Measurements from ENCODE around the gene GMCL2. TPM values are rescaled to one million over a fixed set of nuclear protein-coding genes. Genes with fewer than 3 reads are reported as not detected.

GMCL2 gene
- total and polyA plus RNA-seq, 11 donors = not detected

DNA sequence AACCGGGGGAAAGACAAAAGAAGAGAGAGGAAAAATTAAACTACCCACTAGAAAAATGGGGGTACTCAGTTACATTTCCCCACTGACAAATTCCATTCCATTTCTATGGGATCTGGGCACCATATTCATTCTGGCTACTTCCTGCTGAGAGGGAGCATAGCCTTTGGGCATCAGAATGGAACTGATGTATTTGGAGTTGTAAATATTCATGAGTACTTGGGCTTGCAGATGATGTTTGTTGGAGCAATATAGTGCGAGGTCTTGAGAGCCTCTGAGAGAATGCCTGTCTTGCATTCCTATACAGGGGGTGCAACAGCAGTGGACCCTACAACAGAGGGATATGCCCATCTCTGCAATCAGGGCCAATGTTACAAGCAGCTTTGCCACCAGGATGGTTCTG, 16.7 kb downstream of the GMCL2 start:
- intact Hi-C loops (cut with DNase I) = no loop called here
- Histone ChIP-seq H3K36me3 (no peaks in the 10 kb centered on the region), H3K9me3 (no peaks in the 10 kb centered on the region), H3K4me3 (no peak overlapping the region), H3K4me1 (peaks cover 0 to 2% (median 0%) of the 10 kb centered on the region in 12 donors), H3K27me3 (peaks cover under 1 to 10% (median 5%) of the 10 kb centered on the region in 9 donors), H3K27ac (no peak overlapping the region)
- DNase-seq (no peak), ATAC-seq (no peak)
- TF ChIP-seq POLR2A (IDR thresholded peaks at IDR 0.05) = no peak
- TF ChIP-seq, protein P1, sequence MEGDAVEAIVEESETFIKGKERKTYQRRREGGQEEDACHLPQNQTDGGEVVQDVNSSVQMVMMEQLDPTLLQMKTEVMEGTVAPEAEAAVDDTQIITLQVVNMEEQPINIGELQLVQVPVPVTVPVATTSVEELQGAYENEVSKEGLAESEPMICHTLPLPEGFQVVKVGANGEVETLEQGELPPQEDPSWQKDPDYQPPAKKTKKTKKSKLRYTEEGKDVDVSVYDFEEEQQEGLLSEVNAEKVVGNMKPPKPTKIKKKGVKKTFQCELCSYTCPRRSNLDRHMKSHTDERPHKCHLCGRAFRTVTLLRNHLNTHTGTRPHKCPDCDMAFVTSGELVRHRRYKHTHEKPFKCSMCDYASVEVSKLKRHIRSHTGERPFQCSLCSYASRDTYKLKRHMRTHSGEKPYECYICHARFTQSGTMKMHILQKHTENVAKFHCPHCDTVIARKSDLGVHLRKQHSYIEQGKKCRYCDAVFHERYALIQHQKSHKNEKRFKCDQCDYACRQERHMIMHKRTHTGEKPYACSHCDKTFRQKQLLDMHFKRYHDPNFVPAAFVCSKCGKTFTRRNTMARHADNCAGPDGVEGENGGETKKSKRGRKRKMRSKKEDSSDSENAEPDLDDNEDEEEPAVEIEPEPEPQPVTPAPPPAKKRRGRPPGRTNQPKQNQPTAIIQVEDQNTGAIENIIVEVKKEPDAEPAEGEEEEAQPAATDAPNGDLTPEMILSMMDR (IDR thresholded peaks at IDR 0.05) = no peak
- WGBS, 4 donors = 75 to 89% (median 83%) methylated on average over 2 of the region's 2 CpGs

DNA sequence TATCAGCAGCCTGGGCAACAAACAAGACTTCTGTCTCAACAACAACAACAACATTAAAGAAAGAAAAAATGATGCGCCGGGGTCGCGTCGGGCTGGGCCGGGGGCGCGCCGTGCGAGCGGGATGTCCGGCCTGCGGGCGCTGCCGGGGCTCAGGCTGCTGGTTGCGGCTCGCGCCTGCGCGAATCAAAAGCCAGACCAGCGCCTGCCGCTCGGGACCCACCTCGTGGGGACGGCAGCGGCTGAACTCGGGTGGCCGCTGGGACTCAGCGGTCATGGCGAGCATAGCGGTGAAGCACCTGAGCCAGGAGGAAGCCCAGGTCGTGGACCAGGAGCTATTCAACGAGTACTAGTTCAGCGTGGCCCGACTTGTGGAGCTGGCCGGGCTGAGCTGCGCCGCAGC, 21.6 kb downstream of the GMCL2 start:
- Histone ChIP-seq H3K27ac (no peak overlapping the region), H3K4me1 (peaks cover 0 to 11% (median 5%) of the 10 kb centered on the region in 12 donors), H3K27me3 (peaks cover 6 to 35% (median 16%) of the 10 kb centered on the region in 9 donors), H3K36me3 (no peaks in the 10 kb centered on the region), H3K4me3 (peak overlapping the region in 1 of 12 donors; percentile 10), H3K9me3 (no peaks in the 10 kb centered on the region)
- DNase-seq (no peak), ATAC-seq (no peak)
- intact Hi-C loops (cut with DNase I) = loop anchor here in 4 of 10 donors (2.0 kb wide), 2 partner anchors 89 to 91 kb away; no protein-coding TSS in a partner anchor
- WGBS, 4 donors = 23 to 35% (median 28%) methylated on average over 19 to 38 of the region's 38 CpGs
- TF ChIP-seq POLR2A (IDR thresholded peaks at IDR 0.05) = no peak
- TF ChIP-seq, protein P1 (IDR thresholded peaks at IDR 0.05) = no peak

- no peak for TF ChIP-seq POLR2A (IDR thresholded peaks at IDR 0.05)
- TF ChIP-seq, protein P1 (IDR thresholded peaks at IDR 0.05) = peak; percentile 96 to 100 (median 99)
- Histone ChIP-seq H3K4me3 (peak overlapping the region in 7 of 12 donors; percentile 6 to 35 (median 33)), H3K27me3 (peaks cover 6 to 35% (median 16%) of the 10 kb centered on the region in 9 donors)
Observed at GRCh38 chr5:178163772-178164735, 23.1 kb downstream of the GMCL2 start.

GRCh38 chr5:178162481-178162880, 24.7 kb downstream of the GMCL2 start:
- ATAC-seq = no peak
- intact Hi-C loops (cut with DNase I) = no loop called here
- no peak for TF ChIP-seq POLR2A (IDR thresholded peaks at IDR 0.05)
- TF ChIP-seq, protein P1 (IDR thresholded peaks at IDR 0.05) = no peak
- H3K4me3 ChIP-seq = no peak overlapping the region
- 73 to 81% (median 74%) methylated on average over 9 of the region's 9 CpGs for WGBS, 4 donors
- H3K27ac ChIP-seq = no peak overlapping the region
- no peaks in the 10 kb centered on the region for H3K9me3 ChIP-seq
- H3K27me3 ChIP-seq = peaks cover 6 to 35% (median 16%) of the 10 kb centered on the region in 9 donors
- no peaks in the 10 kb centered on the region for H3K36me3 ChIP-seq
- no peak for DNase-seq
- peaks cover 0 to 11% (median 5%) of the 10 kb centered on the region in 12 donors for H3K4me1 ChIP-seq

More at GRCh38 chr5:178163772-178164735, 23.1 kb downstream of the GMCL2 start:
- Histone ChIP-seq H3K36me3 (no peaks in the 10 kb centered on the region), H3K27ac (no peak overlapping the region), H3K9me3 (no peaks in the 10 kb centered on the region), H3K4me1 (peaks cover 0 to 11% (median 5%) of the 10 kb centered on the region in 12 donors)
- intact Hi-C loops (cut with DNase I) = loop anchor here (1.0 to 2.0 kb wide), 4 partner anchors 87 to 89 kb away; no protein-coding TSS in a partner anchor
- whole genome bisulfite sequencing, 4 donors = 9 to 13% (median 11%) methylated on average over 23 to 33 of the region's 33 CpGs
- DNase-seq = peak; percentile 80 to 92 (median 82)
- ATAC-seq = peak; percentile 84 to 96 (median 96)
